NCI-H2107 treated with DMSO at 0.1 percent for 48 hours (cell line): ENCODE data around the gene TAB3.
"Not testable (repeated sequence)": the region's sequence is repeated elsewhere in the genome, so short reads cannot be mapped to it uniquely, and the experiment has no call there.

Source experiments
- DNase-seq: peaks from one replicate; lab custom pipeline; 2025; ENCODE audit not compliant: unreplicated experiment; lab: John Stamatoyannopoulos, UW

Gene TAB3

DNA sequence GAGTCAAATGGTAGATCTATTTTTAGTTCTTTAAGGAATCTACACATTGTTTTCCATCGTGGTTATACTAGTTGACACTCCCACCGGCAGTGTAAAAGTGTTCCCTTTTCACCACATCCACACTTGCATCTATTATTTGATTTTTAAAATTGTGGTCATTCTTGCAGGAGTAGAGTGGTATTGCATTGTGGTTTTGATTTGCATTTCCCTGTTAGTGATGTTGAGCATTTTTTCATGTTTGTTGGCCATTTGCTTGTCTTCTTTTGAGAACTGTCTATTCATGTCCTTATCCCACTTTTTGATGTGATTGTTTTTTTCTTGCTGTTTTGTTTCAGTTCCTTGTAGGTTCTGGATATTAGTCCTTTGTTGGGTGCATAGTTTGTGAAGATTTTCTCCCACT lies 70.0 kb downstream of the TAB3 start:
- DNase-seq: no peak

DNA sequence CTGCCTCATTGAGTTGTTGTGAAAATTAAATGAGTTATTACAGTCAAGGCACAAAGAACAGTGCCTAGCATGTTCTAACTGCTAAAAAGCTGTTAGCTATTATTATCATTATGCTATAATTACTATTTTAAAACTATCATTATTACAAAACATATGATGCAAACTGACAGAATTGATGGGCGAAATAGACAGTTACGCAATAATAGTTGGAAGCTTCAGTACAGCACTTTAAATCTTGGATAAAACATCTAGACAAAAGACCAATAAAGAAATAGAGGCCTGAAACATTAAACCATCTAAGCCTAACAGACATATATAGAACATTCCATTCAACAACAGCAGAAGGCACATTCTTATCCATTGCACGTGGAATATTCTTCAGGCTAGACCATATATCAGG lies 73.0 kb downstream of the TAB3 start:
- no peak for DNase-seq

DNA sequence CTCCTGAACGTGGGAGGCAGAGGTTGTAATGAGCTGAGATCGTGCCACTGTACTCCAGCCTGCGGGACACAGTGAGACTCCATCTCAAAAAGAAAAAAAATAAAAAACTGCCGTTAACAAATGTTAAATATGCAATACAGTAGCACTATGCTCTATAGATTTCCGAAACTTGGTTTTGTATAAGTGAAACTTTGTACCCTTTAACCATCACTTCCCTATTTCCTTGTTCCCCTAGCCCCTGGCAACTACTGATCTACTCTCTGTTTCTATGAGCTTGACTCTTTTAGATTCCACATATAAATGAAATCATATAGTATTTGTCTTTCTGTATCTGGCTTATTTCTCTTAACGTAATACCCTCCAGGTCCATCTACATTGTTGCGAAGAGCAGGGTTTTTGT lies 74.1 kb downstream of the TAB3 start:
- DNase-seq: no peak

- DNase-seq: no peak
Observed at GRCh38 chrX:30812326-30812725, 76.7 kb downstream of the TAB3 start.

DNA sequence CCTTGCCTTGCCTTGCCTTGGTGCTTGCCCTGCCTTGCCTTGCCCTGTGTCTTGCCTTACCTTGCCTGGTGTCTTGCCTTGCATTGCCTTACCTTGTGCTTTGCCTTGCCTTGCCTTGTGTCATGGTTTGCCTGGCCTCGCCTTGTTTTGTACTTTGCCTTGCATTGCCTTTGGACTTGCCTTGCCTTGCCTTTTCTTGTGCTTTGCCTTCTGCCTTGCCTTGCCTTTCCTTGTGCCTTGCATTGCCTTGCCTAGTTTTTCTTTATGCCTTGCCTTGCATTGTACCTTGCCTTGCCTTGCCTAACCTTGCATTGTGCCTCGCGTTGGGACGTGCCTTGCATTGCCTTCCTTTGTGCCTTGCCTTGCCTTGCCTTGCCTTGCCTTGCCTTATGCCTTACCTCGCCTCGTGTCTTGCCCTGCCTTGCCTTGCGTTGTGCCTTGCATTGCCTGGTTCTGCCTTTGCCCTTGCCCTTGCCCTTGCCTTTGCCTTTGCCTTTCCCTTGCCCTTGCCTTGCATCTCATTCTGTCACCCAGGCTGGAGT lies 82.8 kb downstream of the TAB3 start:
- no peak for DNase-seq

DNA sequence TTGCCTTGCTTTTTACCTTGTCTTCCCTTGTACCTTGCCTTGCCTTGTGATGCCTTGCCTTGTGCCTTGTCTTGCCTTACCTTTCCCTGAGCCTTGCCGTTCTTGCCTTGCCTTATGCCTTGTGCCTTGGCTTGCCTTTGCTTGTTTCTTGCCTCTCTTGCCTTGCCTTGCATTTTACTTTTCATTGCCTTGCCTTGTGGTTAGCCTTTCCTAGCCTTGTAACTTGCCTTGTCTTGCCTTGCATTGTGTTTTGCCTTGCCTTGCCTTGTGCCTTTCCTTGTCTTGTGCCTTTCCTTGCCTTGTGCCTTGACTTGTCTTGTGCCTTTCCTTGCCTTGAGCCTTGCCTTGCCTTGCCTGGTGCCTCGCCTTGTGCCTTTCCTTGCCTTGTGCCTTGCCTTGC lies 84.6 kb downstream of the TAB3 start:
- DNase-seq: no peak

DNA sequence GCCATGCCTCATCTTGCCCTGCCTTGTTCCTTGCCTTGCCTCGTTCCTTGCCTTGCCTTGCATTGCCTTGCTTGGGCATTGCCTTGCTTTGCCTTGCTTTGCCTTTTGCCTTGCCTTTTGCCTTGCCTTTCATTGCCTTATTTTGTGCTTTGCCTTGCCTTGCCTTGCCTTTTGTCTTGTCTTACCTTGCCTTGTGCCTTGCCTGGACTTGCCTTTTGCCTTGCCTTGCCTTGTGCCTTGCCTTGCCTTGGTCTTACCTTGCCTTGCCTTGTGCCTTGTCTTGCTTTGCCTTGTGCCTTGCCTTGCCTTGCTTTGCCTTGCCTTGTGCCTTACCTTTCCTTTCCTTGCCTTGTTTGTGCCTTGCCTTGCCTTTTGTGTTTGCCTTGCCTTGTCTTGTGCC lies 88.2 kb downstream of the TAB3 start:
- no peak for DNase-seq

DNA sequence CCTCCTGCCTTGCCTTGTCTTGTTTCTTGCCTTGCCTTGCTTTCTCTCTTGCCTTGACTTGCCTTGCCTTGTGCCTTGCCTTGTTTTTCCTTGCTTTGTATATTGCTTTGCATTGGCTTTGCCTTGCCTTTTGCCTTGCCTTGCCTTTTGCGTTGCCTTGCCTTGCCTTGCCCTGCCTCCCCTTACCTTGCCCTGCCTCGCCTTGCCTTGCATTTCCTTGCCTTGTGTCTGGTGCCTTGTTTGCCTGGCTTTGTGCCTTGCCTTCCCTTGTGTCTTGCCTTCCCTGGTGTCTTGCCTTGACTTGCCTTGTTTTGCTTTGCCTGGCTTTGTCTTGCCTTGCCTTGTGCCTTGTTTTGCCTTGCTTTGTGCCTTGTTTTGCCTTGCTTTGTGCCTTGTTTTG lies 89.7 kb downstream of the TAB3 start:
- no peak for DNase-seq

DNA sequence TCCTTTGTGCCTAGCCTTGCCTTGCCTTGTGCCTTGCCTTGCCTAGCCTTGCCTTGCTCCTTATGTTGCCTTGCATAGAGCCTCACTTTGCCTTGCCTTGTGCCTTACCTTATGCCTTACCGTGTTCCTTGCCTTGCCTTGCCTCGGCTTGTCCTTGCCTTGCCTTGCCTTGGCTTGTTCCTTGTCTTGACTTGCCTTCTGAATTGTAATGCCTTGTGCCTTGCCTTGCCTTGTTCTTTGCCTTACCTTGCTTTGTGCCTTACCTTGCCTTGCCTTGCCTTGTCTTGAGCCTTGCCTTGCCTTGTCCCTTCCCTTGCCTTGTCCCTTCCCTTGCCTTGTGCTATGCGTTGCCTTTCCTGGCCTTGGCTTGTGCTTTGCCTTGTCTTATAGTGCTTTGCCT lies 90.2 kb downstream of the TAB3 start:
- DNase-seq: no peak

GRCh38 chrX:30797301-30797700 lies 91.8 kb downstream of the TAB3 start:
- not testable (repeated sequence) for DNase-seq

GRCh38 chrX:30795981-30796958 lies 92.8 kb downstream of the TAB3 start:
- no peak for DNase-seq

DNA sequence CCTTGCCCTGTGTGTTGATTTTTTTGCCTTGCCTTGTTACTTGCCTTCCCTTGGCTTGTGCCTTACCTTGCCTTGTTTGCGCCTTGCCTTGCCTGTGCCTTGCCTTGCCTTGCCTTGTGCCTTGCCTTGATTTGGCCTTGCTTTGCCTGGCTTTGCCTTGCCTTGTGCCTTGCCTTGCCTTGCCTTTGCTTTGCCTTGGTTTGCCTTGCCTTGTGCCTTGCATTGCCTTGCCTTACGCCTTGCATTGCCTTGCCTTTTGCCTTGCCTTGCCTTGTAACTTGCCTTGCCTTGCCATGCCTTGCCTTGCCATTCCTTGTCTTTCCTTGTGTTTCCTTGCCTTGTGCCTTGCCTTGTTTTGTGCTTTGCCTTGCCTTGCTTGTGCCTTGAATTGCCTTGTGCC lies 94.6 kb downstream of the TAB3 start:
- DNase-seq: no peak

- no peak for DNase-seq
Observed at GRCh38 chrX:30793767-30794103, 95.3 kb downstream of the TAB3 start.

DNA sequence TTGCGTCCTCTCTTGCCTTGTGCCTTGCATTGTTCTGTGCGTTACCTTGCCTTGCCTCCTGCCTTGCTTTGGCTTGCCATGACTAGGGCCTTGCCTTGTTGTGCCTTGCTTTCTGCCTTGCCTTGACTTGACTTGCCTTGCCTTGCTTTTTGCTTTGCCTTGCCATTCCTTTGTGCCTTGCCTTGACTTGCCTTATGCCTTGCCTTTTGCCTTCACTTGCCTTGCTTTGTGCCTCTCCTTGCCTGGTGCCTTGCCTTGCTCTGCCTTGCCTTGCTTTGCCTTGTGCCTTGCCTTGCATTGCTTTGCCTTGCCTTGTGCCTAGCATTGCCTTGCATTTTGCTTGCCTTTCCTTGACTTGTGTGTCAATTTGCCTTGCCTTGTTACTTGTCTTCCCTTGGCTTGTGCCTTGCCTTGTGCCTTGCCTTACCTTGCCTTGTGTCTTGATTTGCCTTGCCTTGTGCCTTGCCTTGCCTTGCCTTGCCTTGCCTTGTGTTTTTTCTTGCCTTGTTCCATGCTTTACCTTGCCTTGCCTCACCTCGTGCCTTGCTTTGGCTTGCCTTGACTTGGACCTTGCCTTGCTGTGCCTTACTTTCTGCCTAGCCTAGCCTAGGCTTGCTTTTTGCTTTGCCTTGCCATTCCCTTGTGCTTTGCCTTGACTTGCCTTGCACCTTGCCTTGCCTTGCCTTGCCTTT lies 95.8 kb downstream of the TAB3 start:
- no peak for DNase-seq

GRCh38 chrX:30791296-30792278 lies 97.5 kb downstream of the TAB3 start:
- no peak for DNase-seq

- DNase-seq: no peak
Observed at GRCh38 chrX:30787012-30787411, 102.0 kb downstream of the TAB3 start.

DNA sequence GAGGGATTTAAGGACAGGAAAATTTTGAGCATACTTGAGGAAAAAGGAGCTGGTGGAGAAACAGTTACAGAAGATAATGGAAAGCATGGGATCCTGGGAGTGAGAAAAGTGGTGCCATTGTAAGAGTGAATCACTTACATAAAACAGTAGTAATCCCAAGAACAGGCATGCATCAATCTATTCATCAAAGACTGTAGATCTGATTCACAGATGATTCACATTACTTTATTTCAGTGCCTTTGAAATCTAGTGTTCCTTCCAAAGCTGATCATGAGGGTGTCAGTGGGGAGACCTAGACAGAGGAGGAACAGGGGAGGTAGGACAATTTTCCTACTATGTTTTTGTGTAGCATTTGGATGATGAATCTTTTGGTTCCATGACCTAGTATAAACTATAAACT lies 102.7 kb downstream of the TAB3 start:
- DNase-seq: no peak

GRCh38 chrX:30781711-30782444 lies 107.2 kb downstream of the TAB3 start:
- no peak for DNase-seq

GRCh38 chrX:30779453-30780030 lies 109.5 kb downstream of the TAB3 start:
- DNase-seq: no peak

DNA sequence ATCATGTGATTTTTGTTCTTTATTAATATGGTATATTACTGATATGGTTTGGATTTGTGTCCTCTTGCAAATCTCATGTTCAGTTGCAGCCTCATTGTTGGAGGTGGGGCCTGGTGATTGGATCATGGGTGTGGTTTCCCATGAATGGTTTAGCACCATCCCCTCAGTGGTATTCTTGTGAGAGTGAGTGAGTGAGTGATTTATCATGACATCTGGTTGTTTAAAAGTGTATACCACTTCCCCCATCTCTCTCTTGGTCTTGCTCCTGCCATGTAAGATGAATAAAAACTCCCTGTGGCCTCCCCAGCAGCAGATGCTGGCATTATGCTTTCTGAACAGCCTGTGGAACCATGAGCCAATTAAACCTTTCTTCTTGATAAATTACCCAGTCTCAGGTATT lies 111.5 kb downstream of the TAB3 start:
- no peak for DNase-seq
